A549 (cell line): ENCODE measurements around the gene NEK8. TPM values are rescaled to one million over a fixed set of nuclear protein-coding genes. Genes with fewer than 3 reads are reported as not detected.

ENCODE experiments used
- ATAC-seq, 2 experiments: fragments of 200-7000 bp in 1 of 2; fragments of >200 bp in 1 of 2; cut with Nextera tagmentation in 1 of 2; cut with Tn5 transposase in 1 of 2; 3 replicates each; pipeline versions ENCODE4 v1.8.0 to v1.9.1; 2018 to 2020; ENCODE audit warnings: mild to moderate bottlenecking in 1 of 2, moderate library complexity in 1 of 2
- CTCF ChIA-PET: fragments of 300-600 bp; sonication (Branson Sonifier 250); formaldehyde crosslinking; extraction: SDS; loops from one replicate; lab custom pipeline; 2021; ENCODE audit warnings: antibody characterized with exemption, inconsistent platforms; lab: Yijun Ruan, JAX
- POLR2A ChIA-PET: fragments of 350-600 bp; formaldehyde crosslinking; extraction: SDS; loops from one replicate; lab custom pipeline; 2021; ENCODE audit warnings: antibody characterized with exemption, inconsistent platforms; lab: Yijun Ruan, JAX
- DNase-seq, 2 experiments: peaks; one replicate each; pipeline versions ENCODE4 v3.0.0 to v3.0.0-alpha.2; 2011 to 2016; ENCODE audit warnings: low read depth in 1 of 2, low spot score in 1 of 2
- FAIRE-seq: peaks from 2 replicates; lab custom pipeline; 2011; peaks lifted over from hg19 to GRCh38; lab: Jason Lieb, UNC
- H3K27ac ChIP-seq, 2 experiments: fragments of >200 bp; sonication (Bioruptor Twin); formaldehyde crosslinking; 3 replicates each; pipeline ENCODE4 v1.5.1; 2016 to 2017
- H3K4me1 ChIP-seq: fragments of >200 bp; sonication (Bioruptor Twin); formaldehyde crosslinking; 3 replicates; pipeline ENCODE4 v1.6.1; 2016
- H3K4me2 ChIP-seq: fragments of >200 bp; sonication (Bioruptor Twin); formaldehyde crosslinking; 3 replicates; pipeline ENCODE4 v1.6.1; 2016
- H3K4me3 ChIP-seq: fragments of >200 bp; sonication (Bioruptor Twin); formaldehyde crosslinking; 3 replicates; pipeline ENCODE4 v1.5.1; 2016
- H3K9me3 ChIP-seq: fragments of >200 bp; sonication (Bioruptor Twin); formaldehyde crosslinking; 3 replicates; pipeline ENCODE4 v1.6.1; 2016
- BHLHE40 ChIP-seq: IDR thresholded peaks from 2 replicates; pipeline ENCODE4 v1.6.1; 2012; ENCODE audit warnings: low read depth, low read length, inconsistent platforms
- CBX2 ChIP-seq: fragments of 200-600 bp; sonication (generic); IDR thresholded peaks from 2 replicates; pipeline ENCODE4 v1.6.1; 2016; ENCODE audit warnings: low read depth, mild to moderate bottlenecking, borderline replicate concordance
- CBX8 ChIP-seq: fragments of 200-600 bp; sonication (generic); IDR thresholded peaks from 2 replicates; pipeline ENCODE4 v1.6.1; 2016
- CHD4 ChIP-seq: fragments of 200-600 bp; sonication (generic); IDR thresholded peaks from 2 replicates; pipeline ENCODE4 v1.6.1; 2016; ENCODE audit warnings: antibody characterized with exemption, mild to moderate bottlenecking, borderline replicate concordance
- EP300 ChIP-seq, 2 experiments: fragments of >200 bp; sonication (Bioruptor Twin); formaldehyde crosslinking; IDR thresholded peaks; 2 replicates in 1 of 2; 3 replicates in 1 of 2; pipeline ENCODE4 v1.6.1; 2016 to 2017
- ESRRA ChIP-seq: fragments of 150-350 bp; IDR thresholded peaks from 2 replicates; pipeline ENCODE4 v1.6.1; 2014; ENCODE audit warnings: mild to moderate bottlenecking, low read length, borderline replicate concordance
- FOSB ChIP-seq: fragments of 250-450 bp; sonication (Bioruptor Pico); IDR thresholded peaks from 2 replicates; pipeline ENCODE4 v1.5.0; 2020; ENCODE audit warnings: mild to moderate bottlenecking, moderate library complexity
- GATA3 ChIP-seq: IDR thresholded peaks from 2 replicates; pipeline ENCODE4 v1.6.1; 2012; ENCODE audit warnings: borderline replicate concordance
- HMGXB4 ChIP-seq: fragments of 250-450 bp; sonication (Bioruptor Pico); IDR thresholded peaks from 2 replicates; pipeline ENCODE4 v1.5.0; 2021; ENCODE audit warnings: mild to moderate bottlenecking, moderate library complexity, borderline replicate concordance
- HOXA7 ChIP-seq: fragments of 250-450 bp; sonication (Bioruptor Pico); IDR thresholded peaks from 2 replicates; pipeline ENCODE4 v1.5.0; 2020; ENCODE audit warnings: mild to moderate bottlenecking, moderate library complexity
- KDM1A ChIP-seq: fragments of 200-600 bp; sonication (generic); IDR thresholded peaks from 2 replicates; pipeline ENCODE4 v1.6.1; 2016; ENCODE audit warnings: low read depth, mild to moderate bottlenecking
- MAZ ChIP-seq: fragments of 150-350 bp; IDR thresholded peaks from 2 replicates; pipeline ENCODE4 v1.6.1; 2014; ENCODE audit warnings: antibody characterized with exemption, low read depth, low read length, borderline replicate concordance
- NPAS2 ChIP-seq: fragments of 250-450 bp; sonication (Bioruptor Pico); IDR thresholded peaks from 2 replicates; pipeline ENCODE4 v1.8.0; 2022; ENCODE audit warnings: mild to moderate bottlenecking, moderate library complexity, borderline replicate concordance
- NR3C1 ChIP-seq: fragments of >200 bp; sonication (Bioruptor Twin); formaldehyde crosslinking; IDR thresholded peaks from 3 replicates; pipeline ENCODE4 v1.6.1; 2017
- POLR2AphosphoS2 ChIP-seq: conservative IDR thresholded peaks from 2 replicates; pipeline ENCODE4 v1.6.1; 2012; ENCODE audit warnings: low read length, improper control_type of control experiment, inconsistent platforms
- REST ChIP-seq: fragments of 200-600 bp; sonication (generic); IDR thresholded peaks from 2 replicates; pipeline ENCODE4 v1.6.1; 2016; ENCODE audit warnings: antibody characterized with exemption, mild to moderate bottlenecking, moderate library complexity
- RNF2 ChIP-seq: fragments of 200-600 bp; sonication (generic); IDR thresholded peaks from 2 replicates; pipeline ENCODE4 v1.6.1; 2016; ENCODE audit warnings: low read depth, mild to moderate bottlenecking, antibody characterized with exemption, moderate library complexity, borderline replicate concordance
- SREBF2 ChIP-seq: fragments of 450-650 bp; IDR thresholded peaks from 2 replicates; pipeline ENCODE4 v1.6.1; 2014; ENCODE audit warnings: mild to moderate bottlenecking, moderate library complexity
- TFCP2L1 ChIP-seq: fragments of 250-450 bp; sonication (Bioruptor Pico); IDR thresholded peaks from 2 replicates; pipeline ENCODE4 v1.5.0; 2021; ENCODE audit warnings: mild to moderate bottlenecking
- ZC3H11A ChIP-seq: fragments of 450-650 bp; IDR thresholded peaks from 2 replicates; pipeline ENCODE4 v1.6.1; 2014; ENCODE audit warnings: antibody characterized with exemption, mild to moderate bottlenecking
- ZFP36 ChIP-seq: fragments of 450-650 bp; IDR thresholded peaks from 2 replicates; pipeline ENCODE4 v1.6.1; 2014; ENCODE audit warnings: borderline replicate concordance; ENCODE audit not compliant: partially characterized antibody
- ZNF302 ChIP-seq: fragments of 250-450 bp; sonication (Bioruptor Pico); IDR thresholded peaks from 2 replicates; pipeline ENCODE4 v1.9.0; 2021; ENCODE audit warnings: inconsistent platforms, mild to moderate bottlenecking, moderate library complexity
- ZSCAN20 ChIP-seq: fragments of 250-450 bp; sonication (Bioruptor Pico); IDR thresholded peaks from 2 replicates; pipeline ENCODE4 v1.8.0; 2022; ENCODE audit warnings: mild to moderate bottlenecking, moderate library complexity
- WGBS: methylation state at CpG from one replicate; pipeline ENCODE4 v1.1.6; 2017; ENCODE audit errors: missing lambda C conversion rate; 5-methylcytosine and 5-hydroxymethylcytosine counted together
- polyA plus RNA-seq, 4 experiments: library from polyadenylated mRNA; depleted of rRNA in 3 of 4; stranded (reverse); fragments of >200 nt; fragmentation: RNase III in 1 of 4; extraction: RNeasy Plus Mini Kit Qiagen cat#74134 plus additional on column Dnase treatment in 1 of 4; gene quantifications; 2 replicates in 3 of 4; 3 replicates in 1 of 4; pipeline ENCODE4 v1.2.3, GENCODE V29; 2011 to 2017
- TF ChIP-seq, protein P1 (sequence below): fragments of >200 bp; sonication (Bioruptor Twin); formaldehyde crosslinking; IDR thresholded peaks from 3 replicates; pipeline ENCODE4 v1.6.1; 2016
- TF ChIP-seq, protein P2 (sequence below): fragments of 150-350 bp; IDR thresholded peaks from 2 replicates; pipeline ENCODE4 v1.6.1; 2014; ENCODE audit warnings: low read depth, mild to moderate bottlenecking, low read length

Gene NEK8
- polyA plus RNA-seq, 2 of the 4 experiments (the other 2 are of a cell fraction), result 5.1 to 5.3 TPM

DNA sequence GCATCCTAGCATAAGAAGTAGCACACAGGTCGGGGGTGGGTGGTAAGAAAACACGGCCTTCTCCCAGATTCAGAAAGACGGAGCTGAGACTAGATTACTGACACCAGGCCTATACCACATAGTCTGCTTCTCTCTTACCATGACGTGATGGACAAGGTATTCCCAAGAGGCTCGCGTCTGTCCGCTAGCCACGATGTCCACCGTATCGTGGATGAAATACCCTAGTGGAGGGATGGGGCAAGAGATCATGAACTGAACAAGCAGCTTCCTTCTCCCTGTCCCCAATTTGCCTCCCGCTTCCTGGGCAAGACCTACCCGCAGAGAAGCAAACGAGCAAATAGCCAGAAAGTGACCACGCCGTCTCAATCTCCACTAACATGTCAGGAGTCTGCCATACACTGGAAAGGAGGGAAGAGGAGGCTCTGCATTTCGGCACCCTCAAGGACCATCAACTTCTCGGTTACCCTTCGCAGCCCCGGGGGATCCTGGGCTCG, 3.4 kb upstream of the NEK8 start (continued):
- no peak for TF ChIP-seq MAZ
- TF ChIP-seq CBX8, result no peak
- TF ChIP-seq EP300 (IDR thresholded peaks at IDR 0.05), result no peak
- TF ChIP-seq SREBF2, result no peak
- peak; percentile 55; the same call in 1 of the 2 replicates for TF ChIP-seq HOXA7 (CRISPR knock-in tag)
- no peak for TF ChIP-seq ZFP36
- peak; percentile 86 for TF ChIP-seq POLR2AphosphoS2
- no peak for TF ChIP-seq RNF2
- TF ChIP-seq TFCP2L1, result peak; percentile 85
- TF ChIP-seq ZSCAN20 (CRISPR knock-in tag), result no peak
- TF ChIP-seq, protein P1, sequence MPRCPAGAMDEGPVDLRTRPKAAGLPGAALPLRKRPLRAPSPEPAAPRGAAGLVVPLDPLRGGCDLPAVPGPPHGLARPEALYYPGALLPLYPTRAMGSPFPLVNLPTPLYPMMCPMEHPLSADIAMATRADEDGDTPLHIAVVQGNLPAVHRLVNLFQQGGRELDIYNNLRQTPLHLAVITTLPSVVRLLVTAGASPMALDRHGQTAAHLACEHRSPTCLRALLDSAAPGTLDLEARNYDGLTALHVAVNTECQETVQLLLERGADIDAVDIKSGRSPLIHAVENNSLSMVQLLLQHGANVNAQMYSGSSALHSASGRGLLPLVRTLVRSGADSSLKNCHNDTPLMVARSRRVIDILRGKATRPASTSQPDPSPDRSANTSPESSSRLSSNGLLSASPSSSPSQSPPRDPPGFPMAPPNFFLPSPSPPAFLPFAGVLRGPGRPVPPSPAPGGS, result peak; percentile 50; the same call in 2 of the 3 replicates
- TF ChIP-seq HMGXB4, result no peak
- no peak for TF ChIP-seq ESRRA
- TF ChIP-seq, protein P2, sequence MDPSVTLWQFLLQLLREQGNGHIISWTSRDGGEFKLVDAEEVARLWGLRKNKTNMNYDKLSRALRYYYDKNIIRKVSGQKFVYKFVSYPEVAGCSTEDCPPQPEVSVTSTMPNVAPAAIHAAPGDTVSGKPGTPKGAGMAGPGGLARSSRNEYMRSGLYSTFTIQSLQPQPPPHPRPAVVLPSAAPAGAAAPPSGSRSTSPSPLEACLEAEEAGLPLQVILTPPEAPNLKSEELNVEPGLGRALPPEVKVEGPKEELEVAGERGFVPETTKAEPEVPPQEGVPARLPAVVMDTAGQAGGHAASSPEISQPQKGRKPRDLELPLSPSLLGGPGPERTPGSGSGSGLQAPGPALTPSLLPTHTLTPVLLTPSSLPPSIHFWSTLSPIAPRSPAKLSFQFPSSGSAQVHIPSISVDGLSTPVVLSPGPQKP, result no peak

GRCh38 chr17:28725660-28726225, 2.8 kb upstream of the NEK8 start:
- FAIRE-seq (no peak), DNase-seq (peak; percentile 64 to 86), ATAC-seq (peak; percentile 37 to 53)
- 1% methylated on average over 17 of the region's 45 CpGs for WGBS
- Histone ChIP-seq H3K4me1 (peaks cover 47% of the 10 kb centered on the region), H3K4me3 (peak overlapping the region; percentile 63), H3K27ac (peak overlapping the region; percentile 94 to 98), H3K4me2 (peak overlapping the region; percentile 92), H3K9me3 (no peaks in the 10 kb centered on the region)
- ChIA-PET CTCF (interaction anchor here (0.9 to 17.5 kb wide), 36 partner anchors 10 to 389 kb away, joined by 3 to 977 read pairs (median 12); partner anchors contain the start of genes BLTP2, DHRS13, FAM222B and FLOT2), POLR2A (interaction anchor here (0.6 to 5.3 kb wide), 9 partner anchors 9 to 240 kb away, joined by 3 to 369 read pairs (median 5); partner anchors contain the start of genes BLTP2, PHF12, PROCA1 and TRAF4)
- TF ChIP-seq ZC3H11A (no peak; the same call in 1 of the 2 replicates), HMGXB4 (peak; percentile 83), RNF2 (peak; percentile 81; the same call in 1 of the 2 replicates), KDM1A (no peak), BHLHE40 (peak; percentile 90), REST (no peak; the same call in 1 of the 2 replicates), NR3C1 (no peak), GATA3 (no peak; the same call in 1 of the 2 replicates), CHD4 (no peak), ZNF302 (CRISPR knock-in tag) (no peak), CBX2 (no peak), ZFP36 (no peak), NPAS2 (CRISPR knock-in tag) (no peak), FOSB (CRISPR knock-in tag) (peak; percentile 64)
- TF ChIP-seq, protein P1, result peak; percentile 80
